K562 (cell line): ENCODE data around the gene FAHD2B. TPM values are rescaled to one million over a fixed set of nuclear protein-coding genes. Genes with fewer than 3 reads are reported as not detected.
A peak's percentile ranks its signal among the peaks of the same experiment; 100 is the strongest.
"Not testable (repeated sequence)": the region's sequence is repeated elsewhere in the genome, so short reads cannot be mapped to it uniquely, and the experiment has no call there.

Experiments
- ATAC-seq: fragments of 200-7000 bp; cut with Tn5 transposase; 3 replicates; pipeline ENCODE4 v1.9.1; 2020; ENCODE audit warnings: moderate library complexity
- BruUV-seq: library from RNA; stranded (reverse); fragments of 400-500 nt; replicated peaks from 2 replicates; lab custom pipeline; 2021; lab: Mats Ljungman, UMichigan
- CTCF ChIA-PET: fragments of 300-600 bp; formaldehyde crosslinking; extraction: SDS; loops from one replicate; lab custom pipeline; 2021; ENCODE audit warnings: low intra/inter-chr PET ratio; lab: Yijun Ruan, JAX
- POLR2A ChIA-PET: fragments of 300-600, 350-650 bp; sonication (Branson Sonifier 250); formaldehyde crosslinking; extraction: SDS; loops from one replicate; lab custom pipeline; 2021; ENCODE audit warnings: antibody characterized with exemption, inconsistent platforms; lab: Yijun Ruan, JAX
- DNase-seq, 4 experiments: peaks; one replicate each; pipeline versions ENCODE4 v3.0.0 to v3.0.0-alpha.2; 2011 to 2018; ENCODE audit warnings: low spot score in 3 of 4, mixed read lengths in 3 of 4; ENCODE audit errors: extremely low read depth in 1 of 4
- FAIRE-seq: peaks from 2 replicates; lab custom pipeline; 2011; peaks lifted over from hg19 to GRCh38; lab: Jason Lieb, UNC
- H2AFZ ChIP-seq: 2 replicates; pipeline ENCODE4 v1.6.0; 2011; ENCODE audit warnings: low read depth, low read length, control low read depth, inconsistent platforms
- H3K27ac ChIP-seq: fragments of 200-600 bp; 3 replicates; pipeline ENCODE4 v1.8.0; 2011; ENCODE audit warnings: low read depth, mild to moderate bottlenecking, control low read depth, inconsistent platforms, low read length, moderate library complexity, mixed read lengths; ENCODE audit errors: extremely low read depth
- H3K27me3 ChIP-seq, 2 experiments: fragments of 300-600 bp in 1 of 2; 2 replicates in 1 of 2; 3 replicates in 1 of 2; pipeline versions ENCODE4 v1.6.0 to v1.8.0; 2011; ENCODE audit warnings: inconsistent platforms in 2 of 2, low read length in 2 of 2, mild to moderate bottlenecking in 1 of 2, mixed read lengths in 1 of 2, moderate library complexity in 1 of 2; ENCODE audit not compliant: control insufficient read depth in 2 of 2, insufficient read depth in 2 of 2
- H3K36me3 ChIP-seq: fragments of 300-600 bp; 3 replicates; pipeline ENCODE4 v1.8.0; 2011; ENCODE audit warnings: mild to moderate bottlenecking, low read length, inconsistent platforms; ENCODE audit not compliant: control insufficient read depth, insufficient read depth
- H3K4me1 ChIP-seq, 2 experiments: fragments of 200-600 bp in 1 of 2; replicated peaks in 1 of 2; 2 replicates in 1 of 2; 3 replicates in 1 of 2; pipeline versions ENCODE4 v1.5.1 to v1.8.0; 2011; ENCODE audit warnings: inconsistent platforms in 2 of 2, low read length in 2 of 2, mild to moderate bottlenecking in 1 of 2, mixed read lengths in 1 of 2, moderate library complexity in 1 of 2; ENCODE audit not compliant: control insufficient read depth in 2 of 2, insufficient read depth in 2 of 2
- H3K4me2 ChIP-seq: 2 replicates; pipeline ENCODE4 v1.6.1; 2011; ENCODE audit warnings: low read length, control low read depth, inconsistent platforms, mixed read lengths; ENCODE audit not compliant: insufficient read depth
- H3K4me3 ChIP-seq: fragments of 200-600 bp; sonication (generic), shearing (Covaris generic); 2 replicates; pipeline ENCODE4 v1.5.1; 2016; ENCODE audit warnings: control low read depth, inconsistent platforms
- H3K79me2 ChIP-seq: fragments of 200-600 bp; 3 replicates; pipeline ENCODE4 v1.8.0; 2011; ENCODE audit warnings: low read length, inconsistent platforms; ENCODE audit not compliant: control insufficient read depth, insufficient read depth
- H3K9ac ChIP-seq, 2 experiments: 2 replicates each; pipeline versions ENCODE4 v1.6.0 to v1.6.1; 2011; ENCODE audit warnings: low read depth in 2 of 2, low read length in 2 of 2, control low read depth in 1 of 2, inconsistent platforms in 1 of 2, mild to moderate bottlenecking in 1 of 2, mixed read lengths in 1 of 2; ENCODE audit not compliant: insufficient read depth in 1 of 2
- H3K9me1 ChIP-seq: one replicate; pipeline ENCODE4 v1.6.0; 2011; ENCODE audit warnings: inconsistent platforms, mild to moderate bottlenecking, low read length, moderate library complexity; ENCODE audit not compliant: control insufficient read depth, insufficient read depth
- H3K9me3 ChIP-seq: replicated peaks from 2 replicates; pipeline ENCODE4 v1.5.1; 2011; ENCODE audit warnings: low read depth, low read length, inconsistent platforms; ENCODE audit not compliant: control insufficient read depth, insufficient read depth
- H4K20me1 ChIP-seq: replicated peaks from 2 replicates; pipeline ENCODE4 v1.6.1; 2011; ENCODE audit warnings: low read length, inconsistent platforms, mixed read lengths; ENCODE audit not compliant: control insufficient read depth, insufficient read depth
- WGBS: fragments of 100-300 bp; shearing (Covaris generic); methylation state at CpG from one replicate; pipeline ENCODE4 v1.1.6; 2016; ENCODE audit warnings: low coverage, mixed read lengths; ENCODE audit not compliant: insufficient coverage; ENCODE audit errors: missing lambda C conversion rate; 5-methylcytosine and 5-hydroxymethylcytosine counted together
- in situ Hi-C: fragments of 300-500 bp; cut with MboI; formaldehyde crosslinking; loops from 4 replicates; pipeline ENCODE4 v1.15.0; 2018; ENCODE audit warnings: inconsistent platforms, mixed read lengths
- intact Hi-C: fragments of 100-400 bp; cut with micrococcal nuclease; formaldehyde crosslinking; loops from 2 replicates; pipeline ENCODE4 v1.14.2; 2022
- polyA plus RNA-seq, 8 experiments: library from polyadenylated mRNA; depleted of rRNA in 4 of 8; stranded (reverse) in 5 of 8; unstranded in 3 of 8; fragments of >200 nt; fragmentation: Nextera tagmentation in 2 of 8; fragmentation: Illumina TruSeq in 1 of 8; extraction: Ambion mirVana in 2 of 8; extraction: Trizol in 1 of 8; gene quantifications; 2 replicates each; pipeline versions ENCODE4 v1.2.1 to v1.2.3, GENCODE V29; 2011 to 2014; ENCODE audit warnings: inconsistent platforms in 1 of 8, missing spikeins in 1 of 8
- total RNA-seq, 7 experiments: library from RNA; depleted of rRNA in 6 of 7; stranded (reverse); fragments of >200 nt in 6 of 7; fragmentation: Illumina TruSeq in 2 of 7; extraction: Trizol in 2 of 7; gene quantifications; 2 replicates each; pipeline versions ENCODE4 v1.2.1 to v1.2.3, GENCODE V29; 2011 to 2021; ENCODE audit warnings: low replicate concordance in 1 of 7

FAHD2B gene
- total and polyA plus RNA-seq, 9 of the 15 experiments (the other 6 are each of a cell fraction or from before 2014, with no cell fraction given), result 4.7 to 36.6 (median 26.1) TPM

DNA sequence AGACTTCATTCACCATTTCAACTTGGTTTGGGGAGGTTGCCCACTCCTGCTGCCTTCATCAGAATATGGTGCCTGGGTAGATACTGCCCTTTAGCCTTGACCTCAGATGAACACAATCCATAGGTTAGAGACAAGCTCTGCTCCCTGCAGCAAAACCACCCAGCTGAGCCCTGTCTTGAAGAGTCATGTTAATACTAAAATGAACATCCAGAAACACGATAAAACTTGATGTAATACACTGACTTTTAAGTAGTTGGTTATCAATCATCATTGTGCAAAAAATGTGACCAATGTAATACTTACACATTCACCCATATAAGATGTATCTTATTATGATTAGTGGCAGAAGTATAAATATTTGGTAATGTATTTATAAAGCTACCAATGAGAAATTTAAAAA is 32.7 kb downstream of the FAHD2B start:
- ATAC-seq, intact Hi-C loops, H3K27me3 ChIP-seq, POLR2A ChIA-PET, DNase-seq, FAIRE-seq, H3K27ac ChIP-seq, H3K4me3 ChIP-seq, H3K4me1 ChIP-seq, H4K20me1 ChIP-seq, in situ Hi-C loops, H3K9ac ChIP-seq, H3K9me1 ChIP-seq, H3K36me3 ChIP-seq, H3K4me2 ChIP-seq, BruUV-seq, CTCF ChIA-PET, H3K9me3 ChIP-seq, H2AFZ ChIP-seq, H3K79me2 ChIP-seq: not testable (repeated sequence)
- WGBS, result 0% methylated on average over 1 of the region's 1 CpG

DNA sequence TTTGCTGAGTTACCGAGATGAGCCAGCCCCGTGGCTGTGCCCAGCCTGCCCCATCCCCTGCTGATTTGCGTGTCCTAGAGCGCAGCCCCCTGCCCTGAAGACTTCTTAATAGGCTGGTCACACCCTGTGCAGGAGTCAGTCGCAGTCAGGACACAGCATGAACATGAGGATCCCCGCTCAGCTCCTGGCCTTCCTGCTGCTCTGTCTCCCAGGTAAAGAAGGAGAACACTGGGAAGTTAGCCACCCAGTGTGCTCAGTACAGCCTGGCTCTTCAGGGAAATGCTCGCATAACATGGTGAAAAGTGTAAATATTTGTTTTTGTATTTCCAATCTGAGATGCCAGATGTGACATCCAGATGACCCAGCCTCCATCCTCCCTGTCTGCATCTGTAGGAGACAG is 34.9 kb downstream of the FAHD2B start:
- H3K27me3 ChIP-seq, H3K4me1 ChIP-seq, ATAC-seq, intact Hi-C loops, H3K4me3 ChIP-seq, CTCF ChIA-PET, H2AFZ ChIP-seq, H3K79me2 ChIP-seq, FAIRE-seq, H3K36me3 ChIP-seq, POLR2A ChIA-PET, H3K27ac ChIP-seq, H3K4me2 ChIP-seq, H3K9me3 ChIP-seq, DNase-seq, H3K9me1 ChIP-seq, BruUV-seq, H4K20me1 ChIP-seq, H3K9ac ChIP-seq: not testable (repeated sequence)
- 0% methylated on average over 1 of the region's 7 CpGs for WGBS
- in situ Hi-C loops, result loop anchor here (5.0 kb wide), 1 partner anchor 323 kb away; no protein-coding TSS in a partner anchor

DNA sequence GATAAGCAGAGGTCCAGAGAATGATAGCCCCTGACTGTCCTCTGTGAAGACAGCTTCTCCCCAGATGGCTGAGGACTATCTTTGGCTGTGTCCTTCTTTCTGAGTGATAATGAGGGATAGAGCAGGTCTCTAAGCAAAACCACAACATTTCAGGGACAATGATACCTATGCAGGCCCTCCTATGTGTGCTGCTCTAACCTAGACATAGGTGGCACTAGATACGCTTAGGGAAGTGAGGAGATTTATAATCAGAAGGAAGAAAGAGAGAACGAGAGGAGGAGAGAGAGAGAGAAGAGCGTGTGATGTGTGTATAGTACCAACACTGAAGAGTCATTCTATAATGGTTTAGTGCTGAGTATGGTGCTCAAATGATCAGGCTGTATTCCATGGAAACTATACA is 38.5 kb downstream of the FAHD2B start:
- H3K36me3 ChIP-seq, H3K9me3 ChIP-seq, intact Hi-C loops, CTCF ChIA-PET, H3K4me1 ChIP-seq, H3K4me2 ChIP-seq, FAIRE-seq, H3K79me2 ChIP-seq, BruUV-seq, H3K9me1 ChIP-seq, H3K27ac ChIP-seq, DNase-seq, H2AFZ ChIP-seq, H3K9ac ChIP-seq, H3K4me3 ChIP-seq, H3K27me3 ChIP-seq, POLR2A ChIA-PET, H4K20me1 ChIP-seq: not testable (repeated sequence)
- WGBS, result 0% methylated on average over 1 of the region's 3 CpGs
- peak; percentile 64 for ATAC-seq
- in situ Hi-C loops, result loop anchor here (5.0 kb wide), 1 partner anchor 326 kb away; no protein-coding TSS in a partner anchor

GRCh38 chr2:97050032-97050431 is 44.6 kb downstream of the FAHD2B start:
- H3K9me3 ChIP-seq, in situ Hi-C loops, intact Hi-C loops, H4K20me1 ChIP-seq, POLR2A ChIA-PET, H3K9me1 ChIP-seq, H3K4me1 ChIP-seq, FAIRE-seq, BruUV-seq, H3K27ac ChIP-seq, H3K9ac ChIP-seq, H3K4me2 ChIP-seq, H3K36me3 ChIP-seq, DNase-seq, CTCF ChIA-PET, H3K27me3 ChIP-seq, H3K4me3 ChIP-seq, H3K79me2 ChIP-seq, ATAC-seq, H2AFZ ChIP-seq: not testable (repeated sequence)
- 0% methylated on average over 1 of the region's 2 CpGs for WGBS
